Mesenchymal stem cell (in vitro differentiated cells and primary cell): ENCODE measurements around the gene TAS2R1.
A peak's percentile ranks its signal among the peaks of the same experiment; 100 is the strongest.
"Not testable (repeated sequence)": the region's sequence is repeated elsewhere in the genome, so short reads cannot be mapped to it uniquely, and the experiment has no call there.

Experiments
- DNase-seq: peaks from one replicate; pipeline ENCODE4 v3.0.0-alpha.2; 2013
- H2AFZ ChIP-seq: one replicate; pipeline ENCODE4 v1.6.1; 2013; ENCODE audit warnings: low read depth, mild to moderate bottlenecking, control low read depth, inconsistent platforms, low read length, moderate library complexity
- H2AK5ac ChIP-seq: 2 replicates; pipeline ENCODE4 v1.6.1; 2013; ENCODE audit warnings: low read length, moderate library complexity, mild to moderate bottlenecking, inconsistent platforms; ENCODE audit not compliant: severe bottlenecking
- H2BK120ac ChIP-seq: one replicate; pipeline ENCODE4 v1.6.1; 2013; ENCODE audit warnings: low read depth, mild to moderate bottlenecking, inconsistent platforms, low read length, moderate library complexity
- H2BK12ac ChIP-seq, 2 experiments: one replicate each; pipeline ENCODE4 v1.6.1; 2013; ENCODE audit warnings: inconsistent platforms in 2 of 2, low read length in 2 of 2, mild to moderate bottlenecking in 2 of 2, moderate library complexity in 2 of 2, control low read depth in 1 of 2
- H2BK15ac ChIP-seq: one replicate; pipeline ENCODE4 v1.6.1; 2013; ENCODE audit warnings: mild to moderate bottlenecking, low read depth, inconsistent platforms; ENCODE audit not compliant: poor library complexity, severe bottlenecking
- H2BK5ac ChIP-seq: 2 replicates; pipeline ENCODE4 v1.6.1; 2013; ENCODE audit warnings: low read depth, mild to moderate bottlenecking, low read length, control low read depth, inconsistent platforms; ENCODE audit not compliant: poor library complexity, severe bottlenecking
- H3K14ac ChIP-seq, 2 experiments: one replicate each; pipeline ENCODE4 v1.6.1; 2013; ENCODE audit warnings: inconsistent platforms in 2 of 2, low read length in 2 of 2, control low read depth in 1 of 2, mild to moderate bottlenecking in 1 of 2, moderate library complexity in 1 of 2
- H3K18ac ChIP-seq, 2 experiments: one replicate each; pipeline ENCODE4 v1.6.1; 2013; ENCODE audit warnings: inconsistent platforms in 2 of 2, low read length in 2 of 2, control low read depth in 1 of 2, low read depth in 1 of 2, mild to moderate bottlenecking in 1 of 2
- H3K23ac ChIP-seq, 2 experiments: one replicate each; pipeline ENCODE4 v1.6.1; 2013; ENCODE audit warnings: inconsistent platforms in 2 of 2, low read length in 2 of 2, mild to moderate bottlenecking in 2 of 2, moderate library complexity in 2 of 2, control low read depth in 1 of 2
- H3K27ac ChIP-seq: 2 replicates; pipeline ENCODE4 v1.5.1; 2013; ENCODE audit warnings: mild to moderate bottlenecking, moderate library complexity, low read length, control low read depth, inconsistent platforms; ENCODE audit not compliant: poor library complexity, severe bottlenecking
- H3K27me3 ChIP-seq, 2 experiments: 2 replicates each; pipeline versions ENCODE4 v1.6.1 to v1.7.0; 2013; ENCODE audit warnings: low read length in 2 of 2, mild to moderate bottlenecking in 2 of 2, moderate library complexity in 2 of 2, control low read depth in 1 of 2, inconsistent platforms in 1 of 2; ENCODE audit not compliant: control insufficient read depth in 1 of 2, insufficient read depth in 1 of 2
- H3K36me3 ChIP-seq, 2 experiments: 2 replicates each; pipeline versions ENCODE4 v1.6.1 to v1.7.0; 2013; ENCODE audit warnings: low read length in 2 of 2, control low read depth in 1 of 2, inconsistent platforms in 1 of 2, low read depth in 1 of 2, mild to moderate bottlenecking in 1 of 2; ENCODE audit not compliant: insufficient read depth in 2 of 2, control insufficient read depth in 1 of 2
- H3K4ac ChIP-seq, 2 experiments: one replicate each; pipeline ENCODE4 v1.6.1; 2013; ENCODE audit warnings: inconsistent platforms in 2 of 2, low read length in 2 of 2, mild to moderate bottlenecking in 2 of 2, moderate library complexity in 2 of 2, control low read depth in 1 of 2, low read depth in 1 of 2
- H3K4me1 ChIP-seq: 2 replicates; pipeline ENCODE4 v1.6.1; 2013; ENCODE audit warnings: low read depth, low read length, control low read depth; ENCODE audit not compliant: control insufficient read depth, insufficient read depth
- H3K4me2 ChIP-seq: 2 replicates; pipeline ENCODE4 v1.6.1; 2013; ENCODE audit warnings: low read length, mild to moderate bottlenecking, inconsistent platforms; ENCODE audit not compliant: poor library complexity, severe bottlenecking
- H3K4me3 ChIP-seq, 2 experiments: 2 replicates each; pipeline versions ENCODE4 v1.5.1 to v1.7.0; 2013; ENCODE audit warnings: low read length in 2 of 2, mild to moderate bottlenecking in 2 of 2, control low read depth in 1 of 2, low read depth in 1 of 2; ENCODE audit not compliant: insufficient read depth in 1 of 2
- H3K79me1 ChIP-seq: replicated peaks from 2 replicates; pipeline ENCODE4 v1.6.1; 2013; ENCODE audit warnings: mild to moderate bottlenecking, control low read depth, low read length, inconsistent platforms; ENCODE audit not compliant: poor library complexity, severe bottlenecking
- H3K9ac ChIP-seq: 2 replicates; pipeline ENCODE4 v1.7.0; 2013; ENCODE audit warnings: mild to moderate bottlenecking, low read length, moderate library complexity
- H3K9me3 ChIP-seq: 2 replicates; pipeline ENCODE4 v1.7.0; 2013; ENCODE audit warnings: mild to moderate bottlenecking, low read length; ENCODE audit not compliant: control insufficient read depth
- H4K8ac ChIP-seq: one replicate; pipeline ENCODE4 v1.6.1; 2013; ENCODE audit warnings: inconsistent platforms, mild to moderate bottlenecking, low read length, moderate library complexity
- H4K91ac ChIP-seq: one replicate; pipeline ENCODE4 v1.6.1; 2013; ENCODE audit warnings: mild to moderate bottlenecking, low read length, inconsistent platforms
- WGBS: methylation state at CpG from one replicate; pipeline ENCODE4 v1.1.7; 2013; ENCODE audit warnings: mixed read lengths; 5-methylcytosine and 5-hydroxymethylcytosine counted together

Gene TAS2R1

GRCh38 chr5:9599391-9599790, 30.8 kb downstream of the TAS2R1 start:
- no peak overlapping the region for H4K91ac ChIP-seq
- no peak overlapping the region for H3K23ac ChIP-seq
- no peak overlapping the region for H3K9ac ChIP-seq
- H3K4ac ChIP-seq: no peak overlapping the region
- H3K79me1 ChIP-seq: no peaks in the 10 kb centered on the region
- no peak overlapping the region for H2BK15ac ChIP-seq
- H2AFZ ChIP-seq: no peak overlapping the region
- no peak overlapping the region for H2BK120ac ChIP-seq
- no peak overlapping the region for H2BK12ac ChIP-seq
- no peaks in the 10 kb centered on the region for H3K4me1 ChIP-seq
- 45% methylated on average over 3 of the region's 3 CpGs for WGBS
- H3K27ac ChIP-seq: no peak overlapping the region
- H3K9me3 ChIP-seq: no peaks in the 10 kb centered on the region
- H4K8ac ChIP-seq: no peak overlapping the region
- H2AK5ac ChIP-seq: no peak overlapping the region
- no peaks in the 10 kb centered on the region for H3K36me3 ChIP-seq
- H2BK5ac ChIP-seq: no peak overlapping the region
- no peak overlapping the region for H3K4me2 ChIP-seq
- H3K18ac ChIP-seq: no peak overlapping the region
- no peak overlapping the region for H3K14ac ChIP-seq
- H3K27me3 ChIP-seq: peaks cover 4 to 15% of the 10 kb centered on the region in 2 experiments
- H3K4me3 ChIP-seq: no peak overlapping the region
- no peak for DNase-seq

GRCh38 chr5:9598329-9598728, 31.8 kb downstream of the TAS2R1 start:
- DNase-seq, H3K79me1 ChIP-seq, H3K4me2 ChIP-seq, H2AK5ac ChIP-seq, H3K9me3 ChIP-seq, H2BK15ac ChIP-seq, H3K18ac ChIP-seq, H4K8ac ChIP-seq, H3K14ac ChIP-seq, H3K23ac ChIP-seq, H2BK5ac ChIP-seq, H2AFZ ChIP-seq, H3K27ac ChIP-seq, H3K4me1 ChIP-seq, H2BK12ac ChIP-seq, H2BK120ac ChIP-seq, H3K36me3 ChIP-seq, H3K4ac ChIP-seq, H4K91ac ChIP-seq, H3K9ac ChIP-seq, H3K4me3 ChIP-seq: not testable (repeated sequence)
- WGBS: 83% methylated on average over 3 of the region's 6 CpGs
- H3K27me3 ChIP-seq: peaks cover 4 to 15% of the 10 kb centered on the region in 2 experiments

GRCh38 chr5:9597322-9597721, 32.8 kb downstream of the TAS2R1 start:
- 96% methylated on average over 3 of the region's 7 CpGs for WGBS
- not testable (repeated sequence) for H3K4me3 ChIP-seq, H3K14ac ChIP-seq, H2BK5ac ChIP-seq, DNase-seq, H3K79me1 ChIP-seq, H3K9ac ChIP-seq, H2BK15ac ChIP-seq, H2BK12ac ChIP-seq, H3K4me2 ChIP-seq, H2AK5ac ChIP-seq, H3K23ac ChIP-seq, H3K27ac ChIP-seq, H3K36me3 ChIP-seq, H4K91ac ChIP-seq, H2AFZ ChIP-seq, H3K18ac ChIP-seq, H4K8ac ChIP-seq, H3K4me1 ChIP-seq, H2BK120ac ChIP-seq, H3K9me3 ChIP-seq, H3K4ac ChIP-seq
- H3K27me3 ChIP-seq: peaks cover 4 to 15% of the 10 kb centered on the region in 2 experiments

GRCh38 chr5:9596824-9597223, 33.3 kb downstream of the TAS2R1 start:
- H2AK5ac ChIP-seq: no peak overlapping the region
- H3K14ac ChIP-seq: no peak overlapping the region
- no peak overlapping the region for H3K18ac ChIP-seq
- no peak for DNase-seq
- no peak overlapping the region for H3K4ac ChIP-seq
- H2AFZ ChIP-seq: no peak overlapping the region
- H4K8ac ChIP-seq: no peak overlapping the region
- H3K79me1 ChIP-seq: no peaks in the 10 kb centered on the region
- H3K9me3 ChIP-seq: no peaks in the 10 kb centered on the region
- H3K27ac ChIP-seq: no peak overlapping the region
- no peak overlapping the region for H2BK5ac ChIP-seq
- peak overlapping the region in 1 of 2 experiments; percentile 60 for H3K4me3 ChIP-seq
- H3K4me1 ChIP-seq: no peaks in the 10 kb centered on the region
- 36% methylated on average over 4 of the region's 4 CpGs for WGBS
- peaks cover 4 to 15% of the 10 kb centered on the region in 2 experiments for H3K27me3 ChIP-seq
- no peak overlapping the region for H3K4me2 ChIP-seq
- no peak overlapping the region for H2BK120ac ChIP-seq
- no peak overlapping the region for H2BK15ac ChIP-seq
- no peak overlapping the region for H4K91ac ChIP-seq
- peak overlapping the region in 1 of 2 experiments; percentile 74 for H3K23ac ChIP-seq
- H3K9ac ChIP-seq: peak overlapping the region; percentile 64
- no peaks in the 10 kb centered on the region for H3K36me3 ChIP-seq
- no peak overlapping the region for H2BK12ac ChIP-seq
